A673 (cell line): ENCODE measurements around the gene TRPC4AP. TPM values are rescaled to one million over a fixed set of nuclear protein-coding genes. Genes with fewer than 3 reads are reported as not detected.

Source experiments
- BruUV-seq: library from RNA; stranded (reverse); fragments of 400-500 nt; replicated peaks from 2 replicates; lab custom pipeline; 2021; lab: Mats Ljungman, UMichigan
- CTCF ChIA-PET: fragments of 300-600 bp; sonication (Branson Sonifier 250); formaldehyde crosslinking; loops from one replicate; lab custom pipeline; 2022; ENCODE audit warnings: antibody characterized with exemption; lab: Charles Lee
- POLR2A ChIA-PET: fragments of 300-600 bp; sonication (Branson Sonifier 250); formaldehyde crosslinking; loops from one replicate; lab custom pipeline; 2022; ENCODE audit warnings: antibody characterized with exemption; ENCODE audit not compliant: low non-redundant PET; lab: Charles Lee
- DNase-seq: peaks from one replicate; pipeline ENCODE4 v3.0.0-alpha.2; 2015; ENCODE audit warnings: low spot score
- H3K27ac ChIP-seq: fragments of 200-600 bp; sonication (generic); 2 replicates; pipeline ENCODE4 v1.5.1; 2016; ENCODE audit warnings: mixed run types, low read depth, mild to moderate bottlenecking, mixed read lengths, antibody characterized with exemption, low read length; ENCODE audit not compliant: poor library complexity, severe bottlenecking
- H3K27me3 ChIP-seq: fragments of 200-600 bp; sonication (generic); replicated peaks from 2 replicates; pipeline ENCODE4 v1.6.1; 2017; ENCODE audit warnings: mixed run types, low read depth, mild to moderate bottlenecking, mixed read lengths, antibody characterized with exemption, low read length; ENCODE audit not compliant: insufficient read depth, poor library complexity
- H3K36me3 ChIP-seq: fragments of 200-600 bp; sonication (generic); 2 replicates; pipeline ENCODE4 v1.6.1; 2016; ENCODE audit warnings: mixed run types, mild to moderate bottlenecking, mixed read lengths, antibody characterized with exemption, low read length; ENCODE audit not compliant: insufficient read depth, poor library complexity, severe bottlenecking
- H3K4me1 ChIP-seq: fragments of 200-600 bp; sonication (generic); 2 replicates; pipeline ENCODE4 v1.6.1; 2017; ENCODE audit warnings: mixed run types, mild to moderate bottlenecking, mixed read lengths, antibody characterized with exemption, low read length; ENCODE audit not compliant: insufficient read depth, poor library complexity, severe bottlenecking
- H3K4me3 ChIP-seq: fragments of 200-600 bp; sonication (generic); 2 replicates; pipeline ENCODE4 v1.5.1; 2016; ENCODE audit warnings: low read depth, mixed run types, mild to moderate bottlenecking, mixed read lengths, low read length; ENCODE audit not compliant: poor library complexity, severe bottlenecking
- H3K9me3 ChIP-seq: fragments of 200-600 bp; sonication (generic); 2 replicates; pipeline ENCODE4 v1.6.1; 2016; ENCODE audit warnings: mixed run types, low read depth, mild to moderate bottlenecking, mixed read lengths, antibody characterized with exemption, low read length; ENCODE audit not compliant: poor library complexity, severe bottlenecking
- CTCF ChIP-seq: fragments of 300-800, 200-600 bp; sonication (generic); conservative IDR thresholded peaks from 2 replicates; pipeline ENCODE4 v1.5.1; 2017; ENCODE audit warnings: low read depth, mild to moderate bottlenecking, antibody characterized with exemption, low read length, moderate library complexity, mixed read lengths
- EZH2 ChIP-seq: fragments of 200-600 bp; sonication (generic); IDR thresholded peaks from 2 replicates; pipeline ENCODE4 v1.6.1; 2017; ENCODE audit warnings: borderline replicate concordance, low read depth, mild to moderate bottlenecking, mixed read lengths, antibody characterized with exemption, low read length; ENCODE audit not compliant: poor library complexity, severe bottlenecking
- intact Hi-C: fragments of 100-400 bp; cut with micrococcal nuclease; formaldehyde crosslinking; loops from one replicate; pipeline ENCODE4 v1.10.0; 2022; ENCODE audit not compliant: unreplicated experiment
- total RNA-seq: library from RNA; stranded (reverse); gene quantifications from 2 replicates; pipeline ENCODE4 v1.2.3, GENCODE V29; 2021

Gene TRPC4AP
- total RNA-seq, 1 experiment from 2014 or later = 34.6 TPM

GRCh38 chr20:35004051-35004725, 88.4 kb downstream of the TRPC4AP start:
- H3K9me3 ChIP-seq = no peaks in the 10 kb centered on the region
- no peaks in the 10 kb centered on the region for H3K4me1 ChIP-seq
- POLR2A ChIA-PET = no interaction called here
- H3K27me3 ChIP-seq = no peaks in the 10 kb centered on the region
- CTCF ChIA-PET = no interaction called here
- no peak overlapping the region for H3K4me3 ChIP-seq
- H3K27ac ChIP-seq = no peak overlapping the region
- no peak for DNase-seq
- TF ChIP-seq CTCF (no peak), EZH2 (no peak)
- BruUV-seq = no TSS peak
- intact Hi-C loops = no loop called here
- H3K36me3 ChIP-seq = peaks cover 51% of the 10 kb centered on the region

GRCh38 chr20:35003211-35004031, 89.2 kb downstream of the TRPC4AP start:
- no TSS peak for BruUV-seq
- ChIA-PET CTCF (no interaction called here), POLR2A (no interaction called here)
- Histone ChIP-seq H3K4me1 (no peaks in the 10 kb centered on the region), H3K27ac (no peak overlapping the region), H3K4me3 (no peak overlapping the region), H3K27me3 (no peaks in the 10 kb centered on the region), H3K36me3 (peaks cover 53% of the 10 kb centered on the region), H3K9me3 (no peaks in the 10 kb centered on the region)
- intact Hi-C loops = no loop called here
- no peak for TF ChIP-seq CTCF
- no peak for TF ChIP-seq EZH2
- no peak for DNase-seq

GRCh38 chr20:35002426-35003210, 90.0 kb downstream of the TRPC4AP start:
- Histone ChIP-seq H3K27ac (no peak overlapping the region), H3K4me1 (no peaks in the 10 kb centered on the region), H3K36me3 (peaks cover 50% of the 10 kb centered on the region), H3K9me3 (no peaks in the 10 kb centered on the region), H3K4me3 (no peak overlapping the region), H3K27me3 (no peaks in the 10 kb centered on the region)
- BruUV-seq = no TSS peak
- DNase-seq = no peak
- CTCF ChIA-PET = no interaction called here
- intact Hi-C loops = no loop called here
- POLR2A ChIA-PET = no interaction called here
- TF ChIP-seq EZH2 = no peak
- no peak for TF ChIP-seq CTCF
